A549 (cell line): ENCODE results near the gene CDK19. TPM values are rescaled to one million over a fixed set of nuclear protein-coding genes. Genes with fewer than 3 reads are reported as not detected.

Source experiments
- ATAC-seq, 2 experiments: fragments of 200-7000 bp in 1 of 2; fragments of >200 bp in 1 of 2; cut with Nextera tagmentation in 1 of 2; cut with Tn5 transposase in 1 of 2; 3 replicates each; pipeline versions ENCODE4 v1.8.0 to v1.9.1; 2018 to 2020; ENCODE audit warnings: mild to moderate bottlenecking in 1 of 2, moderate library complexity in 1 of 2
- CTCF ChIA-PET: fragments of 300-600 bp; sonication (Branson Sonifier 250); formaldehyde crosslinking; extraction: SDS; loops from one replicate; lab custom pipeline; 2021; ENCODE audit warnings: antibody characterized with exemption, inconsistent platforms; lab: Yijun Ruan, JAX
- POLR2A ChIA-PET: fragments of 350-600 bp; formaldehyde crosslinking; extraction: SDS; loops from one replicate; lab custom pipeline; 2021; ENCODE audit warnings: antibody characterized with exemption, inconsistent platforms; lab: Yijun Ruan, JAX
- DNase-seq, 2 experiments: peaks; one replicate each; pipeline versions ENCODE4 v3.0.0 to v3.0.0-alpha.2; 2011 to 2016; ENCODE audit warnings: low read depth in 1 of 2, low spot score in 1 of 2
- FAIRE-seq: peaks from 2 replicates; lab custom pipeline; 2011; peaks lifted over from hg19 to GRCh38; lab: Jason Lieb, UNC
- H3K27ac ChIP-seq, 2 experiments: fragments of >200 bp; sonication (Bioruptor Twin); formaldehyde crosslinking; 3 replicates each; pipeline ENCODE4 v1.5.1; 2016 to 2017
- H3K4me1 ChIP-seq: fragments of >200 bp; sonication (Bioruptor Twin); formaldehyde crosslinking; 3 replicates; pipeline ENCODE4 v1.6.1; 2016
- H3K4me2 ChIP-seq: fragments of >200 bp; sonication (Bioruptor Twin); formaldehyde crosslinking; 3 replicates; pipeline ENCODE4 v1.6.1; 2016
- H3K4me3 ChIP-seq: fragments of >200 bp; sonication (Bioruptor Twin); formaldehyde crosslinking; 3 replicates; pipeline ENCODE4 v1.5.1; 2016
- H3K9me3 ChIP-seq: fragments of >200 bp; sonication (Bioruptor Twin); formaldehyde crosslinking; 3 replicates; pipeline ENCODE4 v1.6.1; 2016
- BHLHE40 ChIP-seq: IDR thresholded peaks from 2 replicates; pipeline ENCODE4 v1.6.1; 2012; ENCODE audit warnings: low read depth, low read length, inconsistent platforms
- CBX2 ChIP-seq: fragments of 200-600 bp; sonication (generic); IDR thresholded peaks from 2 replicates; pipeline ENCODE4 v1.6.1; 2016; ENCODE audit warnings: low read depth, mild to moderate bottlenecking, borderline replicate concordance
- CBX8 ChIP-seq: fragments of 200-600 bp; sonication (generic); IDR thresholded peaks from 2 replicates; pipeline ENCODE4 v1.6.1; 2016
- CTCF ChIP-seq: fragments of >200 bp; sonication (Bioruptor Twin); formaldehyde crosslinking; IDR thresholded peaks from 3 replicates; pipeline ENCODE4 v1.5.1; 2016
- EHF ChIP-seq: fragments of 250-450 bp; sonication (Bioruptor Pico); IDR thresholded peaks from 2 replicates; pipeline ENCODE4 v1.5.0; 2020; ENCODE audit warnings: mild to moderate bottlenecking
- EP300 ChIP-seq, 2 experiments: fragments of >200 bp; sonication (Bioruptor Twin); formaldehyde crosslinking; IDR thresholded peaks; 2 replicates in 1 of 2; 3 replicates in 1 of 2; pipeline ENCODE4 v1.6.1; 2016 to 2017
- ESRRA ChIP-seq: fragments of 150-350 bp; IDR thresholded peaks from 2 replicates; pipeline ENCODE4 v1.6.1; 2014; ENCODE audit warnings: mild to moderate bottlenecking, low read length, borderline replicate concordance
- FOSL2 ChIP-seq, 2 experiments: fragments of 450-650 bp in 1 of 2; fragments of >200 bp in 1 of 2; sonication (Bioruptor Twin) in 1 of 2; formaldehyde crosslinking; IDR thresholded peaks; 2 replicates each; pipeline versions ENCODE4 v1.5.0 to v1.6.1; 2016 to 2020; ENCODE audit warnings: mild to moderate bottlenecking in 1 of 2, moderate library complexity in 1 of 2
- FOXS1 ChIP-seq: fragments of 250-450 bp; sonication (Bioruptor Pico); IDR thresholded peaks from 2 replicates; pipeline ENCODE4 v1.5.0; 2020; ENCODE audit warnings: mild to moderate bottlenecking, moderate library complexity
- HDAC2 ChIP-seq: fragments of 200-600 bp; sonication (generic); IDR thresholded peaks from 2 replicates; pipeline ENCODE4 v1.6.1; 2016
- HEYL ChIP-seq: fragments of 250-450 bp; sonication (Bioruptor Pico); IDR thresholded peaks from 2 replicates; pipeline ENCODE4 v1.8.0; 2021; ENCODE audit warnings: mild to moderate bottlenecking, moderate library complexity
- MAFK ChIP-seq: fragments of 450-650 bp; IDR thresholded peaks from 2 replicates; pipeline ENCODE4 v1.6.1; 2014; ENCODE audit not compliant: partially characterized antibody
- MAX ChIP-seq: IDR thresholded peaks from 2 replicates; pipeline ENCODE4 v1.6.1; 2012
- MAZ ChIP-seq: fragments of 150-350 bp; IDR thresholded peaks from 2 replicates; pipeline ENCODE4 v1.6.1; 2014; ENCODE audit warnings: antibody characterized with exemption, low read depth, low read length, borderline replicate concordance
- MYC ChIP-seq: IDR thresholded peaks from 2 replicates; pipeline ENCODE4 v1.6.1; 2012; ENCODE audit warnings: mild to moderate bottlenecking, inconsistent platforms, low read length, improper control_type of control experiment, borderline replicate concordance
- NR3C1 ChIP-seq: fragments of >200 bp; sonication (Bioruptor Twin); formaldehyde crosslinking; IDR thresholded peaks from 3 replicates; pipeline ENCODE4 v1.6.1; 2017
- RARB ChIP-seq: fragments of 250-450 bp; sonication (Bioruptor Pico); IDR thresholded peaks from 2 replicates; pipeline ENCODE4 v1.8.0; 2021; ENCODE audit warnings: mild to moderate bottlenecking, moderate library complexity
- RCOR1 ChIP-seq: fragments of 150-350 bp; IDR thresholded peaks from 2 replicates; pipeline ENCODE4 v1.6.1; 2014; ENCODE audit warnings: antibody characterized with exemption, low read length, low read depth
- REST ChIP-seq: fragments of 200-600 bp; sonication (generic); IDR thresholded peaks from 2 replicates; pipeline ENCODE4 v1.6.1; 2016; ENCODE audit warnings: antibody characterized with exemption, mild to moderate bottlenecking, moderate library complexity
- RFX5 ChIP-seq: fragments of 450-650 bp; IDR thresholded peaks from 2 replicates; pipeline ENCODE4 v1.7.1; 2014; ENCODE audit warnings: antibody characterized with exemption, mild to moderate bottlenecking, moderate library complexity
- SREBF2 ChIP-seq: fragments of 450-650 bp; IDR thresholded peaks from 2 replicates; pipeline ENCODE4 v1.6.1; 2014; ENCODE audit warnings: mild to moderate bottlenecking, moderate library complexity
- USF2 ChIP-seq: fragments of 450-650 bp; IDR thresholded peaks from 2 replicates; pipeline ENCODE4 v1.6.1; 2014; ENCODE audit warnings: antibody characterized with exemption
- ZC3H11A ChIP-seq: fragments of 450-650 bp; IDR thresholded peaks from 2 replicates; pipeline ENCODE4 v1.6.1; 2014; ENCODE audit warnings: antibody characterized with exemption, mild to moderate bottlenecking
- ZNF302 ChIP-seq: fragments of 250-450 bp; sonication (Bioruptor Pico); IDR thresholded peaks from 2 replicates; pipeline ENCODE4 v1.9.0; 2021; ENCODE audit warnings: inconsistent platforms, mild to moderate bottlenecking, moderate library complexity
- ZSCAN20 ChIP-seq: fragments of 250-450 bp; sonication (Bioruptor Pico); IDR thresholded peaks from 2 replicates; pipeline ENCODE4 v1.8.0; 2022; ENCODE audit warnings: mild to moderate bottlenecking, moderate library complexity
- WGBS: methylation state at CpG from one replicate; pipeline ENCODE4 v1.1.6; 2017; ENCODE audit errors: missing lambda C conversion rate; 5-methylcytosine and 5-hydroxymethylcytosine counted together
- polyA plus RNA-seq, 4 experiments: library from polyadenylated mRNA; depleted of rRNA in 3 of 4; stranded (reverse); fragments of >200 nt; fragmentation: RNase III in 1 of 4; extraction: RNeasy Plus Mini Kit Qiagen cat#74134 plus additional on column Dnase treatment in 1 of 4; gene quantifications; 2 replicates in 3 of 4; 3 replicates in 1 of 4; pipeline ENCODE4 v1.2.3, GENCODE V29; 2011 to 2017
- TF ChIP-seq, protein P1 (sequence below): fragments of >200 bp; sonication (Bioruptor Twin); formaldehyde crosslinking; IDR thresholded peaks from 2 replicates; pipeline ENCODE4 v1.6.1; 2016

Gene CDK19
- polyA plus RNA-seq, 2 of the 4 experiments (the other 2 are of a cell fraction), result 7.1 to 18.6 TPM

GRCh38 chr6:110597761-110598160 lies 217.5 kb downstream of the CDK19 start:
- no peaks in the 10 kb centered on the region for H3K4me1 ChIP-seq
- CTCF ChIA-PET, result no interaction called here
- H3K27ac ChIP-seq, result no peak overlapping the region
- no peak for FAIRE-seq
- no peaks in the 10 kb centered on the region for H3K9me3 ChIP-seq
- no peak for DNase-seq
- no peak for ATAC-seq
- TF ChIP-seq MYC (no peak), BHLHE40 (no peak), RCOR1 (no peak), MAFK (no peak), NR3C1 (no peak), HEYL (CRISPR knock-in tag) (no peak), FOSL2 (IDR thresholded peaks at IDR 0.05) (no peak), FOSL2 (CRISPR knock-in tag; IDR thresholded peaks at IDR 0.05) (no peak), EP300 (IDR thresholded peaks at IDR 0.05) (no peak), SREBF2 (no peak), ESRRA (no peak)
- TF ChIP-seq, all 56 proteins: peak for 0
- POLR2A ChIA-PET, result no interaction called here
- WGBS, result 76% methylated on average over 3 of the region's 3 CpGs
- Histone ChIP-seq H3K4me3 (no peak overlapping the region), H3K4me2 (no peak overlapping the region)

- Histone ChIP-seq H3K9me3 (no peaks in the 10 kb centered on the region), H3K4me3 (no peak overlapping the region), H3K27ac (no peak overlapping the region), H3K4me1 (no peaks in the 10 kb centered on the region), H3K4me2 (no peak overlapping the region)
- DNase-seq, result no peak
- no peak for TF ChIP-seq CTCF
- no peak for TF ChIP-seq RARB (CRISPR knock-in tag)
- TF ChIP-seq MAX, result no peak
- no peak for TF ChIP-seq FOXS1
- no peak for TF ChIP-seq CBX2
- TF ChIP-seq ZC3H11A, result no peak
- TF ChIP-seq HEYL (CRISPR knock-in tag), result no peak
- TF ChIP-seq MAFK, result no peak
- TF ChIP-seq NR3C1, result no peak
- TF ChIP-seq MYC, result no peak
- TF ChIP-seq MAZ, result no peak
- TF ChIP-seq HDAC2, result no peak
- ChIA-PET POLR2A (no interaction called here), CTCF (no interaction called here)
- FAIRE-seq, result no peak
- no peak for ATAC-seq
- WGBS, result 57% methylated on average over 3 of the region's 3 CpGs
Measured at GRCh38 chr6:110596354-110596753, 218.9 kb downstream of the CDK19 start.

GRCh38 chr6:110595112-110595511 lies 220.2 kb downstream of the CDK19 start:
- Histone ChIP-seq H3K27ac (no peak overlapping the region), H3K4me1 (no peaks in the 10 kb centered on the region), H3K4me2 (no peak overlapping the region), H3K4me3 (no peak overlapping the region), H3K9me3 (no peaks in the 10 kb centered on the region)
- 62% methylated on average over 2 of the region's 2 CpGs for WGBS
- ATAC-seq, result no peak
- no peak for DNase-seq
- CTCF ChIA-PET, result interaction anchor here (0.6 to 0.7 kb wide), 2 partner anchors 17 to 626 kb away, joined by 3 to 5 read pairs; no protein-coding TSS in a partner anchor
- no peak for TF ChIP-seq FOSL2 (IDR thresholded peaks at IDR 0.05)
- no peak for TF ChIP-seq FOSL2 (CRISPR knock-in tag; IDR thresholded peaks at IDR 0.05)
- POLR2A ChIA-PET, result no interaction called here
- FAIRE-seq, result no peak

DNA sequence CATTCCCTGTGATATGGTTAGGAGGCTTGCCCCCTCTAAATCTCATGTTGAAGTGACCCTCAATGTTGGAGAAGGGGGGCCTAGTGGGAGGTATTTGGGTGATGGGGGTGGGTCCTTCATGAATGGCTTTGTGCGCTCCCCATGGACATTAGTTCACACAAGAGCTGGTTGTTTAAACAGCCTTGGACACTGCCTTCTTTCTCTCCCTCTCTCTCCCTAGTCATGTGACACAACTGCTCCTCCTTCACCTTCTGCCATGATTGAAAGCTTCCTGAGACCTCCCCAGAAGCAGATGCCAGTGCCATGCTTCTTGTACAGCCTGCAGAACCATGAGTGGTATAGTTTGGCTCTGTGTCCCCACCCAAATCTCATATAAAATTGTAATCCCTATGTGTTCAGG lies 221.6 kb downstream of the CDK19 start:
- FAIRE-seq (no peak), DNase-seq (no peak), ATAC-seq (no peak)
- WGBS, result 93% methylated on average over 1 of the region's 1 CpG
- CTCF ChIA-PET, result no interaction called here
- Histone ChIP-seq H3K9me3 (no peaks in the 10 kb centered on the region), H3K4me3 (no peak overlapping the region), H3K4me1 (no peaks in the 10 kb centered on the region), H3K4me2 (no peak overlapping the region), H3K27ac (no peak overlapping the region)
- POLR2A ChIA-PET, result no interaction called here
- TF ChIP-seq MYC (no peak), RFX5 (no peak), REST (no peak), ZNF302 (CRISPR knock-in tag) (no peak), EHF (no peak), MAFK (no peak), BHLHE40 (no peak), ZSCAN20 (CRISPR knock-in tag) (no peak), CBX8 (no peak), SREBF2 (no peak), USF2 (no peak), FOXS1 (no peak)
- TF ChIP-seq, protein P1, sequence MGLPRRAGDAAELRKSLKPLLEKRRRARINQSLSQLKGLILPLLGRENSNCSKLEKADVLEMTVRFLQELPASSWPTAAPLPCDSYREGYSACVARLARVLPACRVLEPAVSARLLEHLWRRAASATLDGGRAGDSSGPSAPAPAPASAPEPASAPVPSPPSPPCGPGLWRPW, result no peak
